ENCODE measurements around the gene DNAI2. TPM values are rescaled to one million over a fixed set of nuclear protein-coding genes. Genes with fewer than 3 reads are reported as not detected.

The DNAI2 gene
- total and polyA plus RNA-seq, 8 donors, result 0.77 to 6.6 (median 4.1) TPM; not detected in 1

- Histone ChIP-seq H3K27me3 (peaks cover 43 to 68% of the 10 kb centered on the region in 2 donors), H3K9me3 (no peaks in the 10 kb centered on the region), H3K4me3 (no peak within 1 kb of the TSS), H3K36me3 (no peaks in the 10 kb centered on the region), H3K4me1 (peaks cover 0 to 9% of the 10 kb centered on the region in 2 donors), H3K27ac (no peak within 1 kb of the TSS)
- DNase-seq (no peak), ATAC-seq (peak; percentile 89)
- intact Hi-C loops (cut with DNase I), result no loop called here
- TF ChIP-seq, protein P1, sequence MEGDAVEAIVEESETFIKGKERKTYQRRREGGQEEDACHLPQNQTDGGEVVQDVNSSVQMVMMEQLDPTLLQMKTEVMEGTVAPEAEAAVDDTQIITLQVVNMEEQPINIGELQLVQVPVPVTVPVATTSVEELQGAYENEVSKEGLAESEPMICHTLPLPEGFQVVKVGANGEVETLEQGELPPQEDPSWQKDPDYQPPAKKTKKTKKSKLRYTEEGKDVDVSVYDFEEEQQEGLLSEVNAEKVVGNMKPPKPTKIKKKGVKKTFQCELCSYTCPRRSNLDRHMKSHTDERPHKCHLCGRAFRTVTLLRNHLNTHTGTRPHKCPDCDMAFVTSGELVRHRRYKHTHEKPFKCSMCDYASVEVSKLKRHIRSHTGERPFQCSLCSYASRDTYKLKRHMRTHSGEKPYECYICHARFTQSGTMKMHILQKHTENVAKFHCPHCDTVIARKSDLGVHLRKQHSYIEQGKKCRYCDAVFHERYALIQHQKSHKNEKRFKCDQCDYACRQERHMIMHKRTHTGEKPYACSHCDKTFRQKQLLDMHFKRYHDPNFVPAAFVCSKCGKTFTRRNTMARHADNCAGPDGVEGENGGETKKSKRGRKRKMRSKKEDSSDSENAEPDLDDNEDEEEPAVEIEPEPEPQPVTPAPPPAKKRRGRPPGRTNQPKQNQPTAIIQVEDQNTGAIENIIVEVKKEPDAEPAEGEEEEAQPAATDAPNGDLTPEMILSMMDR (IDR thresholded peaks at IDR 0.05), result peak; percentile 47 to 64
These were observed 87.4 kb downstream of the DNAI2 start, which contains the start of gene BTBD17 for GRCh38 chr17:74361230-74362068. Gene BTBD17 (minus strand): TSS chr17:74361868. CDS start chr17:74361819, 49 bp downstream.

- Histone ChIP-seq H3K4me3 (no peak overlapping the region), H3K4me1 (peaks cover 0 to 4% of the 10 kb centered on the region in 2 donors), H3K27ac (no peak overlapping the region), H3K9me3 (no peaks in the 10 kb centered on the region), H3K27me3 (peaks cover 37 to 62% of the 10 kb centered on the region in 2 donors), H3K36me3 (no peaks in the 10 kb centered on the region)
- intact Hi-C loops (cut with DNase I), result no loop called here
- ATAC-seq, result no peak
- DNase-seq, result no peak
- TF ChIP-seq, protein P1 (IDR thresholded peaks at IDR 0.05), result no peak
These were observed 88.0 kb downstream of the DNAI2 start for GRCh38 chr17:74362069-74362405.

- intact Hi-C loops (cut with DNase I), result no loop called here
- H3K27ac ChIP-seq, result no peak overlapping the region
- DNase-seq (no peak), ATAC-seq (no peak)
- no peaks in the 10 kb centered on the region for H3K4me1 ChIP-seq
- H3K9me3 ChIP-seq, result no peaks in the 10 kb centered on the region
- H3K36me3 ChIP-seq, result no peaks in the 10 kb centered on the region
- peaks cover 28 to 61% of the 10 kb centered on the region in 2 donors for H3K27me3 ChIP-seq
- H3K4me3 ChIP-seq, result no peak overlapping the region
- TF ChIP-seq, protein P1 (IDR thresholded peaks at IDR 0.05), result no peak
These were observed 88.9 kb downstream of the DNAI2 start for GRCh38 chr17:74362810-74363498.

Other genes with a start within 250 kb of the DNAI2 start
- 100 to 1,000 TPM; 624 to 726 TPM for gene RPL38, start 70.6 kb upstream of the DNAI2 start, total RNA-seq
- 1,000 to 10,000 TPM; 1,256 to 1,464 (median 1,346) TPM for gene RPL38, start 70.6 kb upstream of the DNAI2 start, polyA plus RNA-seq (ENCODE audit: insufficient read length in 6 of 6)
- gene TTYH2, start 60.7 kb upstream of the DNAI2 start, total RNA-seq, result 1 to 10 TPM; 6.9 to 7.7 TPM
- gene TTYH2, start 60.7 kb upstream of the DNAI2 start, polyA plus RNA-seq (ENCODE audit: insufficient read length in 6 of 6), result 10 to 100 TPM; 14.8 to 22.1 (median 17.9) TPM
- gene KIF19, start 52.0 kb downstream of the DNAI2 start, total RNA-seq, result 1 to 10 TPM in 1 of 2 donors, not detected in 1; 1.5 TPM
- gene KIF19, start 52.0 kb downstream of the DNAI2 start, polyA plus RNA-seq (ENCODE audit: insufficient read length in 6 of 6), result 1 to 10 TPM in 5 of 6 donors, under 1 TPM in 1; 0.61 to 2.6 (median 1.5) TPM
- gene BTBD17, start 87.6 kb downstream of the DNAI2 start, total RNA-seq, result not detected
- gene BTBD17, start 87.6 kb downstream of the DNAI2 start, polyA plus RNA-seq (ENCODE audit: insufficient read length in 6 of 6), result 1 to 10 TPM in 4 of 6 donors, under 1 TPM in 2; 0.60 to 1.2 (median 1.0) TPM
- not detected for gene GPR142, start 93.3 kb downstream of the DNAI2 start, total RNA-seq
- gene GPR142, start 93.3 kb downstream of the DNAI2 start, polyA plus RNA-seq (ENCODE audit: insufficient read length in 6 of 6), result under 1 TPM in 2 of 6 donors, not detected in 4; 0.08 TPM
- gene GPRC5C, start 157.9 kb downstream of the DNAI2 start, total RNA-seq, result 100 to 1,000 TPM in 1 of 2 donors, 10 to 100 TPM in 1; 47.8 to 107 TPM
- 10 to 100 TPM; 47.3 to 69.5 (median 54.1) TPM for gene GPRC5C, start 157.9 kb downstream of the DNAI2 start, polyA plus RNA-seq (ENCODE audit: insufficient read length in 6 of 6)
- gene CD300A, start 192.4 kb downstream of the DNAI2 start, total RNA-seq, result 10 to 100 TPM in 1 of 2 donors, 1 to 10 TPM in 1; 9.1 to 35.5 TPM
- gene CD300A, start 192.4 kb downstream of the DNAI2 start, polyA plus RNA-seq (ENCODE audit: insufficient read length in 6 of 6), result 1 to 10 TPM; 1.6 to 3.6 (median 2.1) TPM